H7 (cell line): ENCODE results near the gene HYAL4. TPM values are rescaled to one million over a fixed set of nuclear protein-coding genes. Genes with fewer than 3 reads are reported as not detected.
"Not testable (repeated sequence)": the region's sequence is repeated elsewhere in the genome, so short reads cannot be mapped to it uniquely, and the experiment has no call there.

Source experiments
- DNase-seq: peaks from one replicate; pipeline ENCODE4 v3.0.0; 2012
- H3K27me3 ChIP-seq: 2 replicates; pipeline ENCODE4 v1.6.0; 2011; ENCODE audit warnings: mild to moderate bottlenecking, low read length; ENCODE audit not compliant: control insufficient read depth, insufficient read depth
- H3K36me3 ChIP-seq: replicated peaks from 2 replicates; pipeline ENCODE4 v1.5.1; 2011; ENCODE audit warnings: low read length; ENCODE audit not compliant: control insufficient read depth, insufficient read depth
- H3K4me3 ChIP-seq: 2 replicates; pipeline ENCODE4 v1.5.1; 2011; ENCODE audit warnings: low read depth, mild to moderate bottlenecking, control low read depth, low read length, moderate library complexity; ENCODE audit not compliant: insufficient read depth
- total RNA-seq: library from RNA; depleted of rRNA; stranded (reverse); fragments of >200 nt; shearing (Covaris generic); gene quantifications from 2 replicates; pipeline ENCODE4 v1.2.3, GENCODE V29; 2014

HYAL4 gene
- total RNA-seq, 1 experiment from 2014 or later = not detected

GRCh38 chr7:123823898-123824753, 20.8 kb upstream of the HYAL4 start:
- H3K4me3 ChIP-seq = no peak overlapping the region
- no peak for DNase-seq
- no peaks in the 10 kb centered on the region for H3K36me3 ChIP-seq
- no peaks in the 10 kb centered on the region for H3K27me3 ChIP-seq

- no peaks in the 10 kb centered on the region for H3K27me3 ChIP-seq
- H3K4me3 ChIP-seq = no peak overlapping the region
- no peaks in the 10 kb centered on the region for H3K36me3 ChIP-seq
- DNase-seq = no peak
These were observed 20.3 kb upstream of the HYAL4 start for GRCh38 chr7:123824754-123825067.

GRCh38 chr7:123828805-123829204, 16.2 kb upstream of the HYAL4 start:
- no peak for DNase-seq

GRCh38 chr7:123836656-123837055, 8.3 kb upstream of the HYAL4 start:
- DNase-seq = no peak
- Histone ChIP-seq H3K27me3 (no peaks in the 10 kb centered on the region), H3K4me3 (no peak overlapping the region), H3K36me3 (no peaks in the 10 kb centered on the region)

More at GRCh38 chr7:123828805-123829204, 16.2 kb upstream of the HYAL4 start:
- no peak overlapping the region for H3K4me3 ChIP-seq
- H3K36me3 ChIP-seq = no peaks in the 10 kb centered on the region
- H3K27me3 ChIP-seq = no peaks in the 10 kb centered on the region

GRCh38 chr7:123839106-123839505, 5.9 kb upstream of the HYAL4 start:
- DNase-seq, H3K27me3 ChIP-seq, H3K4me3 ChIP-seq, H3K36me3 ChIP-seq: not testable (repeated sequence)

GRCh38 chr7:123844142-123844541, 827 bp upstream of the HYAL4 start:
- not testable (repeated sequence) for H3K4me3 ChIP-seq, H3K36me3 ChIP-seq, DNase-seq

GRCh38 chr7:123845823-123846216, 851 bp downstream of the HYAL4 start:
- no peak overlapping the region for H3K4me3 ChIP-seq
- H3K36me3 ChIP-seq = no peaks in the 10 kb centered on the region
- no peak for DNase-seq
- no peaks in the 10 kb centered on the region for H3K27me3 ChIP-seq

More at GRCh38 chr7:123844142-123844541, 827 bp upstream of the HYAL4 start:
- H3K27me3 ChIP-seq = not testable (repeated sequence)

GRCh38 chr7:123846217-123846891, 1.4 kb downstream of the HYAL4 start:
- Histone ChIP-seq H3K27me3 (no peaks in the 10 kb centered on the region), H3K36me3 (no peaks in the 10 kb centered on the region), H3K4me3 (no peak overlapping the region)
- no peak for DNase-seq

GRCh38 chr7:123847868-123848267, 2.9 kb downstream of the HYAL4 start:
- H3K27me3 ChIP-seq = no peaks in the 10 kb centered on the region
- no peaks in the 10 kb centered on the region for H3K36me3 ChIP-seq
- no peak overlapping the region for H3K4me3 ChIP-seq
- no peak for DNase-seq

- Histone ChIP-seq H3K4me3 (no peak overlapping the region), H3K36me3 (no peaks in the 10 kb centered on the region), H3K27me3 (no peaks in the 10 kb centered on the region)
- DNase-seq = no peak
These were observed 4.9 kb downstream of the HYAL4 start for GRCh38 chr7:123849855-123850254.

- H3K27me3 ChIP-seq, H3K4me3 ChIP-seq, H3K36me3 ChIP-seq, DNase-seq: not testable (repeated sequence)
These were observed 6.4 kb downstream of the HYAL4 start for GRCh38 chr7:123851404-123851803.

GRCh38 chr7:123854291-123854690, 9.3 kb downstream of the HYAL4 start:
- not testable (repeated sequence) for H3K27me3 ChIP-seq, H3K4me3 ChIP-seq, DNase-seq, H3K36me3 ChIP-seq

- not testable (repeated sequence) for H3K4me3 ChIP-seq, DNase-seq, H3K27me3 ChIP-seq, H3K36me3 ChIP-seq
These were observed 11.5 kb downstream of the HYAL4 start for GRCh38 chr7:123856428-123856827.

GRCh38 chr7:123860848-123861247, 15.9 kb downstream of the HYAL4 start:
- Histone ChIP-seq H3K36me3 (no peaks in the 10 kb centered on the region), H3K4me3 (no peak overlapping the region), H3K27me3 (no peaks in the 10 kb centered on the region)
- DNase-seq = no peak

GRCh38 chr7:123862775-123863174, 17.8 kb downstream of the HYAL4 start:
- no peak for DNase-seq
- H3K36me3 ChIP-seq = no peaks in the 10 kb centered on the region
- no peak overlapping the region for H3K4me3 ChIP-seq
- no peaks in the 10 kb centered on the region for H3K27me3 ChIP-seq
